Large intestine (tissue), 3 donors: ENCODE results near the gene YTHDF2. TPM values are rescaled to one million over a fixed set of nuclear protein-coding genes. Genes with fewer than 3 reads are reported as not detected.
A peak's percentile ranks its signal among the peaks of the same experiment; 100 is the strongest.
"Not testable (repeated sequence)": the region's sequence is repeated elsewhere in the genome, so short reads cannot be mapped to it uniquely, and the experiment has no call there.

ENCODE experiments used
- DNase-seq, 2 donors: peaks; one replicate each; pipeline versions ENCODE4 v3.0.0 to v3.0.0-alpha.2; 2013
- H3K27ac ChIP-seq: one replicate; pipeline ENCODE4 v1.5.1; 2013; ENCODE audit warnings: low read length
- H3K27me3 ChIP-seq: 2 replicates; pipeline ENCODE4 v1.6.1; 2013; ENCODE audit warnings: low read length; ENCODE audit not compliant: control insufficient read depth, insufficient read depth
- H3K36me3 ChIP-seq: 2 replicates; pipeline ENCODE4 v1.6.1; 2013; ENCODE audit warnings: low read length; ENCODE audit not compliant: control insufficient read depth, insufficient read depth
- H3K4me1 ChIP-seq: one replicate; pipeline ENCODE4 v1.6.1; 2013; ENCODE audit warnings: low read length; ENCODE audit not compliant: control insufficient read depth, insufficient read depth
- H3K4me3 ChIP-seq: one replicate; pipeline ENCODE4 v1.5.1; 2013; ENCODE audit warnings: low read length
- H3K9me3 ChIP-seq: one replicate; pipeline ENCODE4 v1.6.1; 2013; ENCODE audit warnings: mild to moderate bottlenecking, low read depth, low read length, moderate library complexity; ENCODE audit not compliant: control insufficient read depth
- WGBS: methylation state at CpG from one replicate; pipeline ENCODE4 v1.1.5; 2013; ENCODE audit warnings: low lambda C conversion rate; ENCODE audit not compliant: insufficient coverage; 5-methylcytosine and 5-hydroxymethylcytosine counted together
- polyA plus RNA-seq: library from polyadenylated mRNA; unstranded; fragments of 120-200 nt; gene quantifications from one replicate; pipeline ENCODE4 v1.2.1, GENCODE V29; 2013

The YTHDF2 gene
- polyA plus RNA-seq, 1 donor = 59.4 TPM

- Histone ChIP-seq H3K4me3 (no peak overlapping the region), H3K27ac (no peak overlapping the region), H3K27me3 (no peaks in the 10 kb centered on the region), H3K4me1 (no peaks in the 10 kb centered on the region), H3K9me3 (no peaks in the 10 kb centered on the region), H3K36me3 (peaks cover 3% of the 10 kb centered on the region)
- DNase-seq = no peak
- WGBS = no CpG with 5 or more reads among the region's 2 CpGs
These were observed 41.3 kb downstream of the YTHDF2 start for GRCh38 chr1:28778021-28778420.

- 100% methylated on average over 1 of the region's 6 CpGs for WGBS
- Histone ChIP-seq H3K36me3 (no peaks in the 10 kb centered on the region), H3K9me3 (no peaks in the 10 kb centered on the region), H3K27ac (no peak overlapping the region), H3K4me3 (no peak overlapping the region), H3K27me3 (no peaks in the 10 kb centered on the region), H3K4me1 (no peaks in the 10 kb centered on the region)
- no peak for DNase-seq
These were observed 43.1 kb downstream of the YTHDF2 start for GRCh38 chr1:28779751-28780408.

DNA sequence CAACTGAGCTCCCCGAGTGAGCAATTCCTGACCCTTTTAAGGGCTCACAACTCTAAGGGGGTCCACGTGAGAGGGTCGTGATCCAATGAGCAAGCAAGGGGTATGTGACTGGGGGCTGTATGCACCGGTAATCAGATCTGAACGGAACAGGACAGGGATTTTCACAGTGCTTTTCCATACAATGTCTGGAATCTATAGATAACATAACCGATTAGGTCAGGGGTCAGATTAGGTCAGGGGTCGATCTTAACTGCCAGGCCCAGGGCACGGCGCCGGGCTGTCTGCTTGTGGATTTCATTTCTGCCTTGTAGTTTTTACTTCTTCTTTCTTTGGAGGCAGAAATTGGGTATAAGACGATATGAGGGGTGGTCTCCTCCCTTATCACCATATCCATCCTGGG lies 44.6 kb downstream of the YTHDF2 start:
- WGBS = no CpG with 5 or more reads among the region's 11 CpGs
- no peak for DNase-seq
- Histone ChIP-seq H3K9me3 (no peaks in the 10 kb centered on the region), H3K4me1 (no peaks in the 10 kb centered on the region), H3K27me3 (no peaks in the 10 kb centered on the region), H3K4me3 (no peak overlapping the region), H3K36me3 (no peaks in the 10 kb centered on the region), H3K27ac (no peak overlapping the region)

GRCh38 chr1:28782011-28782410 lies 45.3 kb downstream of the YTHDF2 start:
- H3K9me3 ChIP-seq = no peaks in the 10 kb centered on the region
- no peaks in the 10 kb centered on the region for H3K36me3 ChIP-seq
- no peak overlapping the region for H3K27ac ChIP-seq
- no peak for DNase-seq
- H3K27me3 ChIP-seq = no peaks in the 10 kb centered on the region
- no peak overlapping the region for H3K4me3 ChIP-seq
- H3K4me1 ChIP-seq = no peaks in the 10 kb centered on the region
- WGBS = no CpG with 5 or more reads among the region's 3 CpGs

- Histone ChIP-seq H3K4me3 (no peak overlapping the region), H3K27ac (no peak overlapping the region), H3K36me3 (no peaks in the 10 kb centered on the region), H3K27me3 (no peaks in the 10 kb centered on the region), H3K4me1 (no peaks in the 10 kb centered on the region), H3K9me3 (no peaks in the 10 kb centered on the region)
- DNase-seq = no peak
- WGBS = no CpG with 5 or more reads among the region's 2 CpGs
These were observed 46.6 kb downstream of the YTHDF2 start for GRCh38 chr1:28783363-28783762.

GRCh38 chr1:28789412-28789811 lies 52.7 kb downstream of the YTHDF2 start:
- H3K9me3 ChIP-seq = no peaks in the 10 kb centered on the region
- 88% methylated on average over 3 of the region's 9 CpGs for WGBS
- H3K27ac ChIP-seq = no peak overlapping the region
- no peak overlapping the region for H3K4me3 ChIP-seq
- H3K4me1 ChIP-seq = no peaks in the 10 kb centered on the region
- no peaks in the 10 kb centered on the region for H3K27me3 ChIP-seq
- no peaks in the 10 kb centered on the region for H3K36me3 ChIP-seq
- DNase-seq = no peak

- Histone ChIP-seq H3K36me3 (no peaks in the 10 kb centered on the region), H3K4me1 (no peaks in the 10 kb centered on the region), H3K9me3 (no peaks in the 10 kb centered on the region), H3K27ac (no peak overlapping the region), H3K27me3 (no peaks in the 10 kb centered on the region), H3K4me3 (no peak overlapping the region)
- WGBS = no CpG with 5 or more reads among the region's 6 CpGs
- no peak for DNase-seq
These were observed 53.1 kb downstream of the YTHDF2 start for GRCh38 chr1:28789816-28790215.

- no peaks in the 10 kb centered on the region for H3K9me3 ChIP-seq
- H3K4me3 ChIP-seq = no peak overlapping the region
- H3K4me1 ChIP-seq = no peaks in the 10 kb centered on the region
- WGBS = no CpG with 5 or more reads among the region's 12 CpGs
- peak in 1 of 2 donors; percentile 20 for DNase-seq
- no peak overlapping the region for H3K27ac ChIP-seq
- no peaks in the 10 kb centered on the region for H3K27me3 ChIP-seq
- no peaks in the 10 kb centered on the region for H3K36me3 ChIP-seq
These were observed 53.8 kb downstream of the YTHDF2 start for GRCh38 chr1:28790377-28791035.

- H3K27ac ChIP-seq, H3K9me3 ChIP-seq, DNase-seq, H3K4me1 ChIP-seq, H3K4me3 ChIP-seq, H3K27me3 ChIP-seq, H3K36me3 ChIP-seq: not testable (repeated sequence)
- no CpG with 5 or more reads among the region's 2 CpGs for WGBS
These were observed 55.2 kb downstream of the YTHDF2 start for GRCh38 chr1:28791929-28792328.

GRCh38 chr1:28792644-28793121 lies 55.9 kb downstream of the YTHDF2 start:
- Histone ChIP-seq H3K4me1 (no peaks in the 10 kb centered on the region), H3K9me3 (no peaks in the 10 kb centered on the region), H3K27me3 (no peaks in the 10 kb centered on the region), H3K27ac (no peak overlapping the region), H3K36me3 (no peaks in the 10 kb centered on the region), H3K4me3 (no peak overlapping the region)
- DNase-seq = no peak
- 67% methylated on average over 1 of the region's 1 CpG for WGBS

DNA sequence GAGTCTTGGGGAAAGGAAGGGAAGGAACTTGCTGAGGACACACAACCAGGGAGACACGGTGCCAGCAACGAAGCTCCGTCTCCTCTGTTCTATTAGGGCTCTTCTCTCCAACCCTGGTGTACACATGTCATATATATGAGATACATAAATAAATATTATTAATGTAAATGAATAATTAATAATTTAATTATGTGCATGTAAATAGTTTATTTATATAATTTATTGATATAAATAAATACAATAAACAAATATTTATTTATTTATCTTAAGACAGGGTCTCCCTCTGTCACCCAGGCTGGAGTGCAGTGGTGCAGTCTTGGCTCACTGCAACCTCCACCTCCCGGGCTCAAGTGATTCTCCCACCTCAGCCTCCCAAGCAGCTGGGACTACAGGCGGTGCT lies 57.8 kb downstream of the YTHDF2 start:
- H3K4me3 ChIP-seq, H3K9me3 ChIP-seq, H3K4me1 ChIP-seq, DNase-seq, H3K36me3 ChIP-seq, H3K27ac ChIP-seq, H3K27me3 ChIP-seq: not testable (repeated sequence)
- WGBS = no CpG with 5 or more reads among the region's 5 CpGs
